ENCODE measurements around the gene MARS1.
"Not testable (repeated sequence)": the region's sequence is repeated elsewhere in the genome, so short reads cannot be mapped to it uniquely, and the experiment has no call there.

MARS1 gene

GRCh38 chr12:57495051-57495701 lies 7.3 kb downstream of the MARS1 start:
- not testable (repeated sequence) for DNase-seq (ENCODE audit: low spot score)

DNA sequence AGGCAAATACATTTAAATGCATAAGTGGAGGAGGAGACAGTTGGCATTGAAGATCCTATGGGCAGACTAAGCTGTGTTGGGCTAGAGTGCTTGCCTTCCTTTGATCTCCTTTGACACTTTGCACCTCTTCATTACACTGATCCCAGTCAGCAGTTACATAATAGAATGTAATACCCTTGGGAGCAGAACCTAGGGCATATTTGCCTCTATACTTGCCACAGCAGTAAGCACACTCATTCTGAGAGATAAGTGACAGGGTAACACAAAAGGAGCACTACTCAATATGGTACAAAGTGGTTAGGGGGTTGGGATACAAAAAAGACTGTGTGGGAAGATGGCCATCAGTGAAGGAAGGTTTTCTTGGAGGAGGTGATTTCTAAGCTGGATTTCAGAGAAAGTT lies 9.0 kb downstream of the MARS1 start:
- DNase-seq (ENCODE audit: low spot score): no peak

GRCh38 chr12:57497223-57498131 lies 9.6 kb downstream of the MARS1 start:
- DNase-seq (ENCODE audit: low spot score): no peak

- DNase-seq (ENCODE audit: low spot score): no peak
Observed at GRCh38 chr12:57498132-57498502, 10.2 kb downstream of the MARS1 start.

DNA sequence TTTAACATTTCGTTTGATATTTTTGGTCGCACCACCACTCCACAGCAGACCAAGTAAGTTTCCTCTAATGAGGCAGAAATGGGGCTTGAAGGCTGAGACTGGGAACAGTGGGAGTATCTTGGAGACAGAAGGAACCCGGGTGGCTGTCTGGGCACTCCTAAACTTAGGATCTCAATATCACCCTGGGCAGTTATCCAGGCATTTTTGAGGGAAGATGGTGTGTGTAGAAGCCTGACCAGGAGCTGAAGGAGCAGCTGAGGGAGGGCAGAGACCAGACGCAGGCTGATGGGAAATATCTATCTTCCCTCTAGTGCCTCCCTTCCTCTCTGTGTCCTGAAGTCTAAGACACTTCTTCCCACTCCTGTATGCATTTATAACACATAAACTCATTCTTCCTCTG lies 10.7 kb downstream of the MARS1 start:
- no peak for DNase-seq (ENCODE audit: low spot score)

GRCh38 chr12:57500213-57500612 lies 12.3 kb downstream of the MARS1 start:
- DNase-seq (ENCODE audit: low spot score): no peak

DNA sequence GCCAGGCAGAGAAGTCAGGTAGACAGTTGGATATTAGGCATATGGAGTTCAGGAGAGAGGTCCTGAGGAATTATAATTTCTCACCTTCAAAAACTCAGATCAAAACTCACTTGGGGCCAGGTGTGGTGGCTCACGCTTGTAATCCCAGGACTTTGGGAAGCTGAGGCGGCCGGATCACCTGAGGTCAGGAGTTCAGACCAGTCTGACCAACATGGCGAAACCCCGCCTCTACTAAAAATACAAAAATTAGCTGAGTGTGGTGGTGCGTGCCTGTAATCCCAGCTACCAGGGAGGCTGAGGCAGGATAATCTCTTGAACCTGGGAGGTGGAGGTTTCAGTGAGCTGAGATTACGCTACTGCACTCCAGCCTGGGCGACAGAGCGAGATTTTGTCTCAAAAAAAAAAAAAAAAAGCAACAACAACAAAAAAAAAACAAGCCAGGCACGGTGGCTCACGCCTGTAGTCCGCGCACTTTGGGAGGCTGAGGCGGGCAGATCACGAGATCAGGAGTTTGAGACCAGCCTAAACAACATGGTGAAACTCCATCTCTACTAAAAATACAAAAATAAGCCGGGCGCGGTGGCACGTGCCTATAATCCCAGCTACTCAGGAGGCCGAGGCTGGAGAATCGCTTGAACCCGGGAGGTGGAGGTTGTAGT lies 14.6 kb downstream of the MARS1 start:
- not testable (repeated sequence) for DNase-seq (ENCODE audit: low spot score)

DNA sequence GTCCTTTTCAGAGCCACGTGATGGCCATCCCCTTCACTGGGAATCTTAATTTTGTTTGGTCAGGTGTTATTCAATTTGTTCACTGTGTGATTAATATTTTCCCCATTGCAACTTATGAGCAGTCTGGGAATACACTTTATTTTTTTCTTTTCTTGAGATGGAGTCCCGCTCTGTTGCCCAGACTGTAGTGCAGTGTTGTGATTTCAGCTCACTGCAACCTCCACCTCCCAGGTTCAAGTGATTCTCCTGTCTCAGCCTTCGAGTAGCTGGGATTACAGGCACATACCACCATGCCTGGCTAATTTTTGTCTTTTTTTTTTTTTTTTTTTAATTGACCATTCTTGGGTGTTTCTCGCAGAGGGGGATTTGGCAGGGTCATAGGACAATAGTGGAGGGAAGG lies 18.7 kb downstream of the MARS1 start:
- not testable (repeated sequence) for DNase-seq (ENCODE audit: low spot score)

DNA sequence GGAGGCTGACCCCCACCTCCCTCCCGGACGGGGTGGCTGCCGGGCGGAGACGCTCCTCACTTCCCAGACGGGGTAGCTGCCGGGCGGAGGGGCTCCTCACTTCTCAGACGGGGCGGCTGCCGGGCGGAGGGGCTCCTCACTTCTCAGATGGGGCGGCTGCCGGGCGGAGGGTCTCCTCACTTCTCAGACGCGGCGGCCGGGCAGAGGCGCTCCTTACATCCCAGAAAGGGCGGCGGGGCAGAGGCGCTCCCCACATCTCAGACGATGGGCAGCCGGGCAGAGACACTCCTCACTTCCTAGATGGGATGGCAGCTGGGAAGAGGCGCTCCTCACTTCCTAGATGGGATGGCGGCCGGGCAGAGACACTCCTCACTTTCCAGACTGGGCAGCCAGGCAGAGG lies 19.9 kb downstream of the MARS1 start:
- DNase-seq (ENCODE audit: low spot score): not testable (repeated sequence)

- DNase-seq (ENCODE audit: low spot score): no peak
Observed at GRCh38 chr12:57511161-57511560, 23.3 kb downstream of the MARS1 start.

DNA sequence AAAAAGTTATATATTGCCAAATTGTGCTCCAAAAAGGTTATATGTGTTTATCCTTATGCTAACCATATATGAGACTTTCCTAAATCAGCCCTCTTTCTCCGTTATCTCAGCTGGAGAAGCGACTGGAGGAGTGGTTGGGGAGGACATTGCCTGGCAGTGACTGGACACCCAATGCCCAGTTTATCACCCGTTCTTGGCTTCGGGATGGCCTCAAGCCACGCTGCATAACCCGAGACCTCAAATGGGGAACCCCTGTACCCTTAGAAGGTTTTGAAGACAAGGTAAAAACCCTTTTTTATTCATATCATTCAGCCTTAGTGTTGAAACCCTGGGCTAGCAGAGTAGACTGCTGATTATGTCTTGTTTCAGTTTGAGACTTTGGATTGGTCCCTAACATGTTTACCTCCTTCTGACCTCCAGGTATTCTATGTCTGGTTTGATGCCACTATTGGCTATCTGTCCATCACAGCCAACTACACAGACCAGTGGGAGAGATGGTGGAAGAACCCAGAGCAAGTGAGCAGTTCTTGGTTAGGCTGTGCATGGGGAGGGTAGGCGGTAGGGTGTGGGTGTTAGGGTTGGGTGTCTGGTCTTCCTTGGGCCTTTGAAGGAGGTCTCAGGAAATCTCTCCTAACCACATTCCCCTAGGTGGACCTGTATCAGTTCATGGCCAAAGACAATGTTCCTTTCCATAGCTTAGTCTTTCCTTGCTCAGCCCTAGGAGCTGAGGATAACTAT lies 23.9 kb downstream of the MARS1 start:
- DNase-seq (ENCODE audit: low spot score): no peak

DNA sequence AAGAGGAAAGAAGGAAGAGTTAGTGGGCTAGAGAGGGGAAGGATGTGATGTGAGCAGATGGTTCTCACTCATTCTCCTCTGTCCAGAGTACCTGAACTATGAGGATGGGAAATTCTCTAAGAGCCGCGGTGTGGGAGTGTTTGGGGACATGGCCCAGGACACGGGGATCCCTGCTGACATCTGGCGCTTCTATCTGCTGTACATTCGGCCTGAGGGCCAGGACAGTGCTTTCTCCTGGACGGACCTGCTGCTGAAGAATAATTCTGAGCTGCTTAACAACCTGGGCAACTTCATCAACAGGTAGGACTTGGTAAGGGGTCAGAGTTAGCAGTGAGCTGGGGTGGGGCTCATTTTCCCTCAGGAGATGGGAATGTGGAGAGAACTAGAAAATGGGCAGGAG lies 24.8 kb downstream of the MARS1 start:
- DNase-seq (ENCODE audit: low spot score): no peak

- no peak for DNase-seq (ENCODE audit: low spot score)
Observed at GRCh38 chr12:57513266-57513665, 25.4 kb downstream of the MARS1 start.

DNA sequence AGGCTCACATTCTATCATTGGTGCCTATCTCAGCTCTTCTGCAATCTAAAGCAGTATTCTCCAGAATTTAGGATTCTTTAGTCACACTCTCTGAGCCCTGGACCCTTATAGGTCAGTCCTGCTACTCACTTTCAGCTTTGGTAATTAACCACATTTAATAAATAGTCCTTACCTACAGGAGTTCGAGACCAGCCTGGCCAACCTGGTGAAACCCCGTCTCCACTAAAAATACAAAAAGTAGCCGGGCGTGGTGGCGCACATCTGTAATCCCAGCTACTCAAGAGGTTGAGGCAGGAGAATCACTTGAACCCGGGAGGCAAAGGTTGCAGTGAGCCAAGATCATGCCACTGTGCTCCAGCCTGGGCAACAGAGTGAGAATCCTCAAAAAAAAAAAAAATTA lies 25.8 kb downstream of the MARS1 start:
- not testable (repeated sequence) for DNase-seq (ENCODE audit: low spot score)

- not testable (repeated sequence) for DNase-seq (ENCODE audit: low spot score)
Observed at GRCh38 chr12:57514246-57514645, 26.4 kb downstream of the MARS1 start.

DNA sequence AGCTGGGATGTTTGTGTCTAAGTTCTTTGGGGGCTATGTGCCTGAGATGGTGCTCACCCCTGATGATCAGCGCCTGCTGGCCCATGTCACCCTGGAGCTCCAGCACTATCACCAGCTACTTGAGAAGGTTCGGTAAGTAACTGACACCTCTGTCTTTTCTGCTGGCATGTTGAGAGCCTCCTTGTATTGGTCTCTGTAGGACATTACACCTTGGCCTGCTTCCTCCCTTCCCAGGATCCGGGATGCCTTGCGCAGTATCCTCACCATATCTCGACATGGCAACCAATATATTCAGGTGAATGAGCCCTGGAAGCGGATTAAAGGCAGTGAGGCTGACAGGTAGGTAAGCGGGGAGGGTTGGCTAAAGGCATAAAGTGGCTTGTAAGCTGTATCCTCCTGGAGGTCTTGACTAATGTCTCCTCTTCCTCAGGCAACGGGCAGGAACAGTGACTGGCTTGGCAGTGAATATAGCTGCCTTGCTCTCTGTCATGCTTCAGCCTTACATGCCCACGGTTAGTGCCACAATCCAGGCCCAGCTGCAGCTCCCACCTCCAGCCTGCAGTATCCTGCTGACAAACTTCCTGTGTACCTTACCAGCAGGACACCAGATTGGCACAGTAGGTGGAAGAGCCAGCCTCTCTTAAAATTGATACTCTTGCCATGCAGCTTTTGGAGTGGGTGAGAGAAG lies 27.0 kb downstream of the MARS1 start:
- no peak for DNase-seq (ENCODE audit: low spot score)

GRCh38 chr12:57515408-57515933 lies 27.6 kb downstream of the MARS1 start:
- no peak for DNase-seq (ENCODE audit: low spot score)

DNA sequence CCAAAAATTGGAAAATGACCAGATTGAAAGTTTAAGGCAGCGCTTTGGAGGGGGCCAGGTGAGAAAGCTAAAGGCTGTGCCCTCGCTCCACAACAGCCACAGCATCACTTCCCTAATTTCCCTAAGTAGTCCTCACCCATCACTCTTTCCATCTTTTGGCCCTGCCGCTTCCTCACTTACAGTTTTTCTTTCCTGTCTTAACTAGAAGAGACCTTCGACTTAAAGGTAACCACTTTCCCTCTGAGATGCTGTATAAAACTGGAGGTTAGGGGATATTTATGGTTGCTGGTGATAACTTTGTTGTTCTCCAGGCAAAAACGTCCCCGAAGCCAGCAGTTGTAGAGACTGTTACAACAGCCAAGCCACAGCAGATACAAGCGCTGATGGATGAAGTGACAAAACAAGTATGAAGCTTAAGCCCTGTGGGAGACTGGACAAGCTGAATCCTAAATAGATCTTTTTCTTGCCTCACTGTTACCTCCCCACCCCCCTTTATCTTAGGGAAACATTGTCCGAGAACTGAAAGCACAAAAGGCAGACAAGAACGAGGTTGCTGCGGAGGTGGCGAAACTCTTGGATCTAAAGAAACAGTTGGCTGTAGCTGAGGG lies 28.2 kb downstream of the MARS1 start:
- DNase-seq (ENCODE audit: low spot score): no peak

DNA sequence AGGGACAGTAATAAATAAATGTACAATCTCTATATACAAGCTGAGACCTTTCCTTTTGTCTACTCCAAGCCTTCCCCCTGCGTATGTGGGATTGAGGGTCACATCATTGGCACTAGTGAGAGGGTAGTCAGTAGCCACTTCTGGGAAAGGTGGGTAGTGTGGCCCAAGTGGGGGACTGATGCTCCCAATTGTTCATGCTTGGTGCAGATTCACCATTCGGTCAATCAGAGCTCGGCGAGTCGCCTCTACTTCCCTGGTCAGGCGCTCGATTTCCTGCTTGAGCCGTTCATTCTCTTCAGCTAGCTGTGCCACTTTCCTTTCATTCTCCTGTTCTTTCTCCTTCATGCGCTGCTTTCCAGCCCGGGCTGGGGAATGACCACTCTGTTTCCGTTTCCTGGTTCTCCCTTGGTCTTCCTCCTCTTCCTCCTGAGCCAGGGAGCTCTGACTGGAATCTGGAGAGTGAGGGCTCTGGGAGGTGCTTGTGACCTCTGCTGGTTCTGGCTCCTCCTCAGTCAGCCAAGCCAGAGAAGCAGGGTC lies 28.8 kb downstream of the MARS1 start:
- DNase-seq (ENCODE audit: low spot score): no peak

- DNase-seq (ENCODE audit: low spot score): no peak
Observed at GRCh38 chr12:57517187-57517586, 29.3 kb downstream of the MARS1 start.

GRCh38 chr12:57517718-57518117 lies 29.9 kb downstream of the MARS1 start:
- not testable (repeated sequence) for DNase-seq (ENCODE audit: low spot score)

Data from COLO829 (cell line).